ENCODE results near the gene FA2H. TPM values are rescaled to one million over a fixed set of nuclear protein-coding genes. Genes with fewer than 3 reads are reported as not detected.

Gene FA2H
- total RNA-seq, 1 donor from 2014 or later: not detected

DNA sequence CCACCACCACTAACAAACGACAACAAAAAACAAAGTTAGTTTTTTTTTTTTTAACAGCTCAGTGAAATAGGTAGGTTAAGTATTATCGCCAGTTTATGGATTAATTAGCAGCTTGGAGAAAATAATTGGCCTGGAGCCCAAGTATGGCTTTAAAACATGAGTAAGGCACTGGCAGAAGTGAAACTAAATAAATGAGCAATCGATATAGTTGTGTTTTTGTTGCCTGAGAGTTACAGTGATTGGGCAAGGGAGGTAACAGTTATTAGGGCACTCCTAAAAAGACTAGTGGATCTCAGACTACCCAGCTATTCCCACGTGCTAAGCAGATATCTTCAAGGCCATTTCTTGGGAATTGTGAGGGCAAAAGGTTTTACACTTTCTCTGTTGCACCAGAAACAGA lies 76.4 kb downstream of the FA2H start:
- H4K20me1 ChIP-seq (ENCODE audit: low read depth): no peaks in the 10 kb centered on the region
- peaks cover 8% of the 10 kb centered on the region for H3K4me1 Mint-ChIP-seq
- peaks cover 7% of the 10 kb centered on the region for H3K27me3 Mint-ChIP-seq (ENCODE audit: insufficient read depth, low read depth)
- no peak overlapping the region for H3K27ac Mint-ChIP-seq
- H3K9ac ChIP-seq: no peak overlapping the region
- no peaks in the 10 kb centered on the region for H3F3A ChIP-seq (ENCODE audit: low read depth)
- H3K27ac ChIP-seq: no peak overlapping the region
- no peak for DNase-seq (ENCODE audit: low spot score)
- H3K36me3 Mint-ChIP-seq: no peaks in the 10 kb centered on the region
- H3K4me3 ChIP-seq: no peak overlapping the region
- no peaks in the 10 kb centered on the region for H3K79me2 ChIP-seq (ENCODE audit: low read depth)
- H2AFZ ChIP-seq (replicated peaks): no peak overlapping the region
- H3K4me3 Mint-ChIP-seq: no peak overlapping the region
- H3K27me3 ChIP-seq: peaks cover 29% of the 10 kb centered on the region
- H3K4me1 ChIP-seq: no peaks in the 10 kb centered on the region
- TF ChIP-seq, protein P1, sequence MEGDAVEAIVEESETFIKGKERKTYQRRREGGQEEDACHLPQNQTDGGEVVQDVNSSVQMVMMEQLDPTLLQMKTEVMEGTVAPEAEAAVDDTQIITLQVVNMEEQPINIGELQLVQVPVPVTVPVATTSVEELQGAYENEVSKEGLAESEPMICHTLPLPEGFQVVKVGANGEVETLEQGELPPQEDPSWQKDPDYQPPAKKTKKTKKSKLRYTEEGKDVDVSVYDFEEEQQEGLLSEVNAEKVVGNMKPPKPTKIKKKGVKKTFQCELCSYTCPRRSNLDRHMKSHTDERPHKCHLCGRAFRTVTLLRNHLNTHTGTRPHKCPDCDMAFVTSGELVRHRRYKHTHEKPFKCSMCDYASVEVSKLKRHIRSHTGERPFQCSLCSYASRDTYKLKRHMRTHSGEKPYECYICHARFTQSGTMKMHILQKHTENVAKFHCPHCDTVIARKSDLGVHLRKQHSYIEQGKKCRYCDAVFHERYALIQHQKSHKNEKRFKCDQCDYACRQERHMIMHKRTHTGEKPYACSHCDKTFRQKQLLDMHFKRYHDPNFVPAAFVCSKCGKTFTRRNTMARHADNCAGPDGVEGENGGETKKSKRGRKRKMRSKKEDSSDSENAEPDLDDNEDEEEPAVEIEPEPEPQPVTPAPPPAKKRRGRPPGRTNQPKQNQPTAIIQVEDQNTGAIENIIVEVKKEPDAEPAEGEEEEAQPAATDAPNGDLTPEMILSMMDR (IDR thresholded peaks at IDR 0.05): no peak
- TF ChIP-seq EZH2phosphoT487 (IDR thresholded peaks at IDR 0.05) (no peak), EZH2 (IDR thresholded peaks at IDR 0.05) (no peak)
- H3K9me3 ChIP-seq (ENCODE audit: low read depth): no peaks in the 10 kb centered on the region
- H3K4me2 ChIP-seq: no peak overlapping the region
- H3K9me3 Mint-ChIP-seq: no peaks in the 10 kb centered on the region
- no peaks in the 10 kb centered on the region for H3K36me3 ChIP-seq

DNA sequence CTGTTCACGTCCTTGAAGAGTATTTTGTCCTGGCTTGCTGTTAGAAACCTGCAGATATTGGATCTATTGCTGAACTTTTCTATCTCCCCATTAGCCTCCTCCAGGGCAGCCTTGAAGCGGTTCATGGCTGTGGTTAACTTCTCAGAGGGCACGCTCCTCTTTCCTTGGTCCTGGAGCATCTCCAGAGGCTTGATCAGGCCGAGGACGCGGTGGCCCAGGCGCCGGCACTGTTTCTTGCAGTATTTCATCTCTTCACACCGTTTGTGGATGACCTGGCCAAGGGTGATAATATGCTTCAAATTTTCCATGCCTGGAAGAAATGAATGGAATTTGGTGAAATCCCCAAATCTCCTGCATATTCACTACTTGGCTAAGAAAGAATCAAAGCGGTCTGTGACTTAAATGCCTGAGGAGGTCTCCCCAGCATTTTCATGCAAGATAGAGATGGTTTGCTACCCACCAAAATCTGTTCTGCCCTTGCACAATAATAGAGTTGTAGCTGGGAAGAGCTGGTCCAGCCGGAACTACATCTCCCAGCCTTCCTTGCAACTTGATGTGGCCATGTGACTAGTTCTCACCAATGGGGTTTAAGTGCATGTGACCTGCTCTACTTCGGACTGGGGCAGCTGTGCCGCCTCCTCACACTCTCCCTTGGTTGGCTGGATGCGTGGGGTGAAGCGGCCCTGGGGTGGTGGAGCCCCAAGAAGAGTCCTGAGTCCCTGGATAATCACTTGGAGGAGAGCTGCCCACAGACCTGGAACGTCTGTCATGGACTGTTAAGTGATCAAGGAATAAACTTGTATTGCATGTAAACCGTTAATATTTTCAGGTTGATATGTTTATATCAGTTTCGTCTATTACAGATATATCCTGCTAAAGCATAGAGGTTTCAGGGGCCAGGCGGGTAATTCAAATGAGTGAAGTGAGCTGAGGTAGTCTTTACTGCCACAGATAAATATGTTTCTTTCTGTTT lies 78.9 kb downstream of the FA2H start:
- TF ChIP-seq, protein P1 (IDR thresholded peaks at IDR 0.05): no peak
- TF ChIP-seq EZH2phosphoT487 (IDR thresholded peaks at IDR 0.05): no peak
- TF ChIP-seq EZH2 (IDR thresholded peaks at IDR 0.05): no peak
- Histone ChIP-seq H3K27ac (no peak overlapping the region), H3K4me2 (peak overlapping the region; percentile 68), H3K9me3 (ENCODE audit: low read depth) (no peaks in the 10 kb centered on the region), H4K20me1 (ENCODE audit: low read depth) (no peaks in the 10 kb centered on the region), H3K4me3 (peak overlapping the region; percentile 46), H3K4me1 (no peaks in the 10 kb centered on the region), H3K36me3 (no peaks in the 10 kb centered on the region), H3K27me3 (peaks cover 20% of the 10 kb centered on the region), H3K9ac (no peak overlapping the region), H3K79me2 (ENCODE audit: low read depth) (no peaks in the 10 kb centered on the region), H3F3A (ENCODE audit: low read depth) (no peaks in the 10 kb centered on the region), H2AFZ (replicated peaks) (peak overlapping the region; percentile 59)
- Mint-ChIP-seq H3K36me3 (no peaks in the 10 kb centered on the region), H3K4me1 (peaks cover 6% of the 10 kb centered on the region), H3K9me3 (no peaks in the 10 kb centered on the region), H3K27ac (no peak overlapping the region), H3K27me3 (ENCODE audit: insufficient read depth, low read depth) (peaks cover 3% of the 10 kb centered on the region), H3K4me3 (peak overlapping the region; percentile 85)
- peak; percentile 88 for DNase-seq (ENCODE audit: low spot score)

DNA sequence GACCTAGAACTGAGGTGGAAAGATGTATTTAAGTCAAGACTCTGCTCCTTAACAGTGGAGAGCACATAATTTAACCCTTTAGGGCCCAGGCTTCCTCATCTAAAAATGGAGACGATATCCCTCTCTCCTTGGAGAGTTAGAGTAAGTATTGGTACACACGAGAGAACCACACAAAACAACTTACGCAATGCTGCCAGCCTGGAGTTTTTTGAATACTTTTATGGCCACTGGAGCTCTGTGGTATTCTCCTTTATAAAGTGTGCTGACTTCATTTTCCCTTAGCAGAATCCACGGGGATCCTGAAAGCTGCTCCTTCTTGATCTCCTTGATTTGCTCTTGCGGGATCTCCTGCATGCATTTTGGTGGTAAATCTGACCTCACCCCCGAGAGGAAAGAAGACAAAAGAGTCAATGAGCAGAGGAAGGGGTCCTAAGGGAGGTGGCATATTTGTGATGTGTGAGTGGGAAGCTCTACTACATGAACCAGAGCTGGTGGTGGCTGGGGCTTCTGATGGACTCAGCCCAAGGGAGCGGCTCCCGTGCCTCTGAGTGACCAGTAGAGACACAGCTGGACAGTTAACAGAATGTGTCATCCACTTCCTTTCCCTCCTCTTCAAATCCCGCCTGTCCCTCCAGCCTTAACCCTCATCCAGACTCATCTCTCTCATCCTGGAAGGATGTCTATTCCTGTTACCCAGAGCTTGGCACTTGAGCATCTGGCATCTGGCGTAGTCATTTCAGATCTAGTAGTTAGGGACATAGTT lies 83.3 kb downstream of the FA2H start:
- Mint-ChIP-seq H3K9me3 (peaks cover 2% of the 10 kb centered on the region), H3K4me1 (peaks cover 5% of the 10 kb centered on the region), H3K36me3 (no peaks in the 10 kb centered on the region), H3K27ac (no peak overlapping the region), H3K4me3 (no peak overlapping the region), H3K27me3 (ENCODE audit: insufficient read depth, low read depth) (peaks cover 3% of the 10 kb centered on the region)
- TF ChIP-seq EZH2phosphoT487 (IDR thresholded peaks at IDR 0.05): no peak
- no peak for TF ChIP-seq EZH2 (IDR thresholded peaks at IDR 0.05)
- TF ChIP-seq, protein P1 (IDR thresholded peaks at IDR 0.05): no peak
- no peak overlapping the region for H3K4me3 ChIP-seq
- H4K20me1 ChIP-seq (ENCODE audit: low read depth): no peaks in the 10 kb centered on the region
- H3K9me3 ChIP-seq (ENCODE audit: low read depth): no peaks in the 10 kb centered on the region
- no peak overlapping the region for H2AFZ ChIP-seq (replicated peaks)
- no peak for DNase-seq (ENCODE audit: low spot score)
- H3K9ac ChIP-seq: no peak overlapping the region
- no peaks in the 10 kb centered on the region for H3K36me3 ChIP-seq
- no peak overlapping the region for H3K4me2 ChIP-seq
- no peaks in the 10 kb centered on the region for H3F3A ChIP-seq (ENCODE audit: low read depth)
- no peaks in the 10 kb centered on the region for H3K27me3 ChIP-seq
- no peaks in the 10 kb centered on the region for H3K4me1 ChIP-seq
- H3K79me2 ChIP-seq (ENCODE audit: low read depth): no peaks in the 10 kb centered on the region
- H3K27ac ChIP-seq: no peak overlapping the region
